ENCODE data around the gene FBP2.

Gene FBP2

GRCh38 chr9:94514722-94515121 lies 78.9 kb downstream of the FBP2 start:
- DNase-seq (ENCODE audit: low read depth in 1 of 2, low spot score in 1 of 2), result no peak
- H3K4me3 ChIP-seq (replicated peaks; ENCODE audit: insufficient read depth, low read length), result no peak overlapping the region
- peaks cover 2% of the 10 kb centered on the region for H3K27me3 ChIP-seq (ENCODE audit: insufficient read depth, poor library complexity, severe bottlenecking)
- H3K27ac ChIP-seq (replicated peaks), result no peak overlapping the region
- TF ChIP-seq SPI1 (IDR thresholded peaks at IDR 0.05; ENCODE audit: borderline replicate concordance, low read depth), result no peak
- TF ChIP-seq CTCF (IDR thresholded peaks at IDR 0.05; ENCODE audit: insufficient read depth, low read length), result no peak
- no peak for TF ChIP-seq POLR2AphosphoS5 (IDR thresholded peaks at IDR 0.05; ENCODE audit: low read depth)
- TF ChIP-seq REST (IDR thresholded peaks at IDR 0.05; ENCODE audit: insufficient replicate concordance, low read depth), result no peak
- no peak for TF ChIP-seq GABPA (IDR thresholded peaks at IDR 0.05; ENCODE audit: low read depth)

- no peak overlapping the region for H3K4me3 ChIP-seq (replicated peaks; ENCODE audit: insufficient read depth, low read length)
- TF ChIP-seq POLR2AphosphoS5 (IDR thresholded peaks at IDR 0.05; ENCODE audit: low read depth) (no peak), GABPA (IDR thresholded peaks at IDR 0.05; ENCODE audit: low read depth) (no peak), CTCF (IDR thresholded peaks at IDR 0.05; ENCODE audit: insufficient read depth, low read length) (no peak), REST (IDR thresholded peaks at IDR 0.05; ENCODE audit: insufficient replicate concordance, low read depth) (no peak), SPI1 (IDR thresholded peaks at IDR 0.05; ENCODE audit: borderline replicate concordance, low read depth) (no peak)
- no peaks in the 10 kb centered on the region for H3K27me3 ChIP-seq (ENCODE audit: insufficient read depth, poor library complexity, severe bottlenecking)
- DNase-seq (ENCODE audit: low read depth in 1 of 2, low spot score in 1 of 2), result no peak
- H3K27ac ChIP-seq (replicated peaks), result no peak overlapping the region
Measured at GRCh38 chr9:94511955-94512265, 81.7 kb downstream of the FBP2 start.

- no peak for DNase-seq (ENCODE audit: low read depth in 1 of 2, low spot score in 1 of 2)
Measured at GRCh38 chr9:94511134-94511954, 82.3 kb downstream of the FBP2 start.

More at GRCh38 chr9:94511134-94511954, 82.3 kb downstream of the FBP2 start:
- TF ChIP-seq SPI1 (IDR thresholded peaks at IDR 0.05; ENCODE audit: borderline replicate concordance, low read depth), result no peak
- no peak for TF ChIP-seq POLR2AphosphoS5 (IDR thresholded peaks at IDR 0.05; ENCODE audit: low read depth)
- TF ChIP-seq CTCF (IDR thresholded peaks at IDR 0.05; ENCODE audit: insufficient read depth, low read length), result no peak
- TF ChIP-seq REST (IDR thresholded peaks at IDR 0.05; ENCODE audit: insufficient replicate concordance, low read depth), result no peak
- TF ChIP-seq GABPA (IDR thresholded peaks at IDR 0.05; ENCODE audit: low read depth), result no peak
- H3K4me3 ChIP-seq (replicated peaks; ENCODE audit: insufficient read depth, low read length), result no peak overlapping the region
- no peaks in the 10 kb centered on the region for H3K27me3 ChIP-seq (ENCODE audit: insufficient read depth, poor library complexity, severe bottlenecking)
- no peak overlapping the region for H3K27ac ChIP-seq (replicated peaks)
